ENCODE results near the gene RARRES2.
"Not testable (repeated sequence)": the region's sequence is repeated elsewhere in the genome, so short reads cannot be mapped to it uniquely, and the experiment has no call there.

The RARRES2 gene

GRCh38 chr7:150325110-150325611 lies 16.3 kb downstream of the RARRES2 start:
- DNase-seq (ENCODE audit: low spot score in 2 of 2): no peak
- no peaks in the 10 kb centered on the region for H3K27me3 Mint-ChIP-seq
- H3K4me3 Mint-ChIP-seq: peak overlapping the region; percentile 88
- H3K36me3 Mint-ChIP-seq (ENCODE audit: insufficient read depth): peaks cover 22% of the 10 kb centered on the region
- peak overlapping the region; percentile 93 for H3K27ac Mint-ChIP-seq (ENCODE audit: low read depth)
- H3K4me1 Mint-ChIP-seq: peaks cover 40% of the 10 kb centered on the region
- ATAC-seq (replicated peaks; ENCODE audit: extremely low read depth, poor library complexity, severe bottlenecking): no peak
- no peaks in the 10 kb centered on the region for H3K9me3 Mint-ChIP-seq

GRCh38 chr7:150324373-150324961 lies 17.0 kb downstream of the RARRES2 start:
- peaks cover 22% of the 10 kb centered on the region for H3K36me3 Mint-ChIP-seq (ENCODE audit: insufficient read depth)
- H3K4me1 Mint-ChIP-seq: peaks cover 40% of the 10 kb centered on the region
- H3K4me3 Mint-ChIP-seq: peak overlapping the region; percentile 88

GRCh38 chr7:150323682-150324372 lies 17.6 kb downstream of the RARRES2 start:
- Mint-ChIP-seq H3K27me3 (no peaks in the 10 kb centered on the region), H3K36me3 (ENCODE audit: insufficient read depth) (peaks cover 22% of the 10 kb centered on the region), H3K4me1 (peaks cover 40% of the 10 kb centered on the region), H3K27ac (ENCODE audit: low read depth) (peak overlapping the region; percentile 93), H3K4me3 (peak overlapping the region; percentile 88), H3K9me3 (no peaks in the 10 kb centered on the region)
- DNase-seq (ENCODE audit: low spot score in 2 of 2) (no peak), ATAC-seq (replicated peaks; ENCODE audit: extremely low read depth, poor library complexity, severe bottlenecking) (peak; percentile 38)

More at GRCh38 chr7:150324373-150324961, 17.0 kb downstream of the RARRES2 start:
- H3K27ac Mint-ChIP-seq (ENCODE audit: low read depth): peak overlapping the region; percentile 93
- H3K9me3 Mint-ChIP-seq: no peaks in the 10 kb centered on the region
- DNase-seq (ENCODE audit: low spot score in 2 of 2) (no peak), ATAC-seq (replicated peaks; ENCODE audit: extremely low read depth, poor library complexity, severe bottlenecking) (no peak)
- H3K27me3 Mint-ChIP-seq: no peaks in the 10 kb centered on the region

GRCh38 chr7:150322833-150323681 lies 18.4 kb downstream of the RARRES2 start, which contains the start of the genes ACTR3C and LRRC61:
TSS of gene ACTR3C (minus strand) at chr7:150323545. CDS start at chr7:150295296, 28,249 bp downstream.
TSS of gene LRRC61 (plus strand) at chr7:150323355. CDS start at chr7:150336862, 13,507 bp downstream.
- H3K4me3 Mint-ChIP-seq: peak within 1 kb of the TSS; percentile 88
- peaks cover 18% of the 10 kb centered on the region for H3K36me3 Mint-ChIP-seq (ENCODE audit: insufficient read depth)
- H3K9me3 Mint-ChIP-seq: no peaks in the 10 kb centered on the region
- H3K27me3 Mint-ChIP-seq: no peaks in the 10 kb centered on the region
- H3K27ac Mint-ChIP-seq (ENCODE audit: low read depth): peak within 1 kb of the TSS; percentile 93
- DNase-seq (ENCODE audit: low spot score in 2 of 2): peak in 1 of 2 donors; percentile 22
- H3K4me1 Mint-ChIP-seq: peaks cover 40% of the 10 kb centered on the region
- peak; percentile 47 for ATAC-seq (replicated peaks; ENCODE audit: extremely low read depth, poor library complexity, severe bottlenecking)

- DNase-seq (ENCODE audit: low spot score in 2 of 2) (no peak), ATAC-seq (replicated peaks; ENCODE audit: extremely low read depth, poor library complexity, severe bottlenecking) (peak; percentile 70)
- peaks cover 16% of the 10 kb centered on the region for H3K36me3 Mint-ChIP-seq (ENCODE audit: insufficient read depth)
- peaks cover 46% of the 10 kb centered on the region for H3K4me1 Mint-ChIP-seq
- H3K9me3 Mint-ChIP-seq: no peaks in the 10 kb centered on the region
- H3K27me3 Mint-ChIP-seq: no peaks in the 10 kb centered on the region
- H3K27ac Mint-ChIP-seq (ENCODE audit: low read depth): peak overlapping the region; percentile 93
- peak overlapping the region; percentile 88 for H3K4me3 Mint-ChIP-seq
Measured at GRCh38 chr7:150322114-150322832, 19.2 kb downstream of the RARRES2 start.

- Mint-ChIP-seq H3K9me3 (no peaks in the 10 kb centered on the region), H3K27me3 (no peaks in the 10 kb centered on the region), H3K27ac (ENCODE audit: low read depth) (peak overlapping the region; percentile 29), H3K4me3 (peak overlapping the region; percentile 88), H3K36me3 (ENCODE audit: insufficient read depth) (peaks cover 14% of the 10 kb centered on the region), H3K4me1 (peaks cover 46% of the 10 kb centered on the region)
- no peak for DNase-seq (ENCODE audit: low spot score in 2 of 2)
- no peak for ATAC-seq (replicated peaks; ENCODE audit: extremely low read depth, poor library complexity, severe bottlenecking)
Measured at GRCh38 chr7:150321788-150322113, 19.7 kb downstream of the RARRES2 start.

- DNase-seq (ENCODE audit: low spot score in 2 of 2): no peak
- no peaks in the 10 kb centered on the region for H3K9me3 Mint-ChIP-seq
- H3K27ac Mint-ChIP-seq (ENCODE audit: low read depth): no peak overlapping the region
Measured at GRCh38 chr7:150317748-150318444, 23.5 kb downstream of the RARRES2 start.

GRCh38 chr7:150316987-150317386 lies 24.4 kb downstream of the RARRES2 start:
- H3K36me3 Mint-ChIP-seq (ENCODE audit: insufficient read depth); H3K27me3 Mint-ChIP-seq; ATAC-seq (replicated peaks; ENCODE audit: extremely low read depth, poor library complexity, severe bottlenecking); H3K9me3 Mint-ChIP-seq; H3K4me3 Mint-ChIP-seq; H3K27ac Mint-ChIP-seq (ENCODE audit: low read depth); DNase-seq (ENCODE audit: low spot score in 2 of 2): not testable (repeated sequence)
- H3K4me1 Mint-ChIP-seq: peaks cover 16% of the 10 kb centered on the region

More at GRCh38 chr7:150317748-150318444, 23.5 kb downstream of the RARRES2 start:
- Mint-ChIP-seq H3K4me1 (peaks cover 25% of the 10 kb centered on the region), H3K4me3 (no peak overlapping the region), H3K36me3 (ENCODE audit: insufficient read depth) (peaks cover 8% of the 10 kb centered on the region), H3K27me3 (no peaks in the 10 kb centered on the region)
- ATAC-seq (replicated peaks; ENCODE audit: extremely low read depth, poor library complexity, severe bottlenecking): no peak

GRCh38 chr7:150314639-150315239 lies 26.7 kb downstream of the RARRES2 start:
- Mint-ChIP-seq H3K36me3 (ENCODE audit: insufficient read depth) (peaks cover 8% of the 10 kb centered on the region), H3K9me3 (no peaks in the 10 kb centered on the region), H3K4me1 (peaks cover 6% of the 10 kb centered on the region), H3K27ac (ENCODE audit: low read depth) (no peak overlapping the region), H3K27me3 (no peaks in the 10 kb centered on the region), H3K4me3 (no peak overlapping the region)
- DNase-seq (ENCODE audit: low spot score in 2 of 2) (no peak), ATAC-seq (replicated peaks; ENCODE audit: extremely low read depth, poor library complexity, severe bottlenecking) (no peak)

GRCh38 chr7:150313870-150314269 lies 27.6 kb downstream of the RARRES2 start:
- Mint-ChIP-seq H3K9me3 (no peaks in the 10 kb centered on the region), H3K27ac (ENCODE audit: low read depth) (no peak overlapping the region), H3K4me3 (no peak overlapping the region), H3K36me3 (ENCODE audit: insufficient read depth) (peaks cover 8% of the 10 kb centered on the region), H3K4me1 (peaks cover 6% of the 10 kb centered on the region), H3K27me3 (no peaks in the 10 kb centered on the region)
- DNase-seq (ENCODE audit: low spot score in 2 of 2): no peak
- ATAC-seq (replicated peaks; ENCODE audit: extremely low read depth, poor library complexity, severe bottlenecking): no peak

GRCh38 chr7:150313367-150313809 lies 28.0 kb downstream of the RARRES2 start:
- Mint-ChIP-seq H3K27ac (ENCODE audit: low read depth) (no peak overlapping the region), H3K36me3 (ENCODE audit: insufficient read depth) (peaks cover 8% of the 10 kb centered on the region), H3K27me3 (no peaks in the 10 kb centered on the region), H3K9me3 (no peaks in the 10 kb centered on the region), H3K4me3 (no peak overlapping the region), H3K4me1 (peaks cover 11% of the 10 kb centered on the region)
- ATAC-seq (replicated peaks; ENCODE audit: extremely low read depth, poor library complexity, severe bottlenecking): no peak
- DNase-seq (ENCODE audit: low spot score in 2 of 2): no peak

All from central memory CD8-positive, alpha-beta T cell (primary cell).